NCI-H2107 treated with DMSO at 0.1 percent for 48 hours (cell line): ENCODE data around the gene FNBP1L.

Experiments
- DNase-seq: peaks from one replicate; lab custom pipeline; 2025; ENCODE audit not compliant: unreplicated experiment; lab: John Stamatoyannopoulos, UW

The FNBP1L gene

DNA sequence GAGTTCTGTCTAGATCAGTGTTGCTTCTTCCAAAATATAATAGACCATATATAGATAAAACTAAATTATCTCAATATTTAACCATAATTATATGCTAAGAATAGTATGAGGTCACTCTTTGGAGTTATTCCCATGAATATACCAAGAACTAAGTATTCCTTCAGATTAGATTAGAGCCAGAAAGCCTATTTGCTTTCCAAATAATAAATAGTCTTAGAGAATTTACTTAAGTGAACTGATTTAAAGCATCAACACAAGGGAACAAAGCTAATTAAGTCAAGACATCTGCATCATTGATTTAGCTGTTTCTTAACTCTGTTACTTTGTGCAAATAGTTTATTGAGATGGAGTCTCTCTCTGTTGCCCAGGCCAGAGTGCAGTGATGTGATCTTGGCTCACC lies 35.7 kb downstream of the FNBP1L start:
- no peak for DNase-seq

DNA sequence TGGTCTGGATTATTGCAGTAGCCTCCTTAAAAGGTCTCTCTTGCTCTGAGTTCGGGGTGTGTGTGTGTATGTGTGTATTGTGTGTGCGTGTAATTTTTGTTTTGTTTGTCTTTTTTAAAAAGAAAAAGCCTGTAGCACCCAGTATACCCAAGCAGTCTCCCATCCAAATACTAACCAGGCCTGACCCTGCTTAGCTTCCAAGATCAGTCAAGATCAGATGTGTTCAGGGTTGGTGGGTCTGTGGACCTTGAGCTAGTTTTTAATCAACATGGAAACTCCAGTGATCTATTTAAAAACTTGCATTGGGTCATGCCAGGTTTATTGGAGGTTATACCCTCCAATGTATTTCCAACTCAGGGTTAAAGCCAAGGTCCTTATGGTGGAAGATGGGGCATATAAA lies 40.3 kb downstream of the FNBP1L start:
- no peak for DNase-seq

DNA sequence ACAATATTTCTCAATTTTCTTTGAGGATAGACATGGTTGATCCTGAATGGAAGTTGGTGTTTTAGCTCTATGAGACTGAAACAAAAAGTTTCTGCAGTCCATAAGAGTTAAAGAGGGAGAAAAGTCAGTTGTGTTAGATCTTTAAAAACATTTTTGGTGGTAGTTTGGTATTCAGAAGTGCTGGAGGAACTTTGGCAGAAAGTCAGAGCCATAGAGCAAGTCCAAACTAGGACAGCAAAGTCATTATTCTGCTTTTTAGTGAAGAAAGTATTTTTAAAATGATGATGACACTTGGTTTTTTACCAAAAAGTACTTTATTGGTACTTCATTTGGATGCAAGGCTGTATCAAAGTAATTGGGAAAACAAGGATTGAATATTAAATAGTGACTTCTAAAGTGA lies 41.8 kb downstream of the FNBP1L start:
- no peak for DNase-seq

GRCh38 chr1:93490357-93490756 lies 42.4 kb downstream of the FNBP1L start:
- DNase-seq: no peak

DNA sequence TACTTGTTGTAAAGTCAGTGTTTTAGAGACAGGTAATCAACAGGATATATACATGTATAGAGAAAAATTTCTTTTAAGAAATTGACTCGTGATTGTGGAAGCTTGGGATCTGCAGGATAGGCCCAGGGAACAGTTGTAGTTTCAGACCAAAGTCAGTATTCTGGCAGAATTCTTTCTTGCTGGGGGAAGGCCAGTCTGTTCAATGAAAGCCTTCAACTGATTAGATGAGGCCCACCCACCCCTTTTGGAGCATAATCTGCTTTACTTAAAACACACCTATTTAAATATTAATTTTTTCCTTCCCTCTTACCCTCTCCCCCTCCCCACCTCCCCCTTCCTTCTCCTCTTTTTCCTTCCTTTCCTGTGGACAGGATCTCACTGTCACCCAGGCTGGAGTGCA lies 48.0 kb downstream of the FNBP1L start:
- no peak for DNase-seq

GRCh38 chr1:93496520-93496919 lies 48.6 kb downstream of the FNBP1L start:
- DNase-seq: no peak

DNA sequence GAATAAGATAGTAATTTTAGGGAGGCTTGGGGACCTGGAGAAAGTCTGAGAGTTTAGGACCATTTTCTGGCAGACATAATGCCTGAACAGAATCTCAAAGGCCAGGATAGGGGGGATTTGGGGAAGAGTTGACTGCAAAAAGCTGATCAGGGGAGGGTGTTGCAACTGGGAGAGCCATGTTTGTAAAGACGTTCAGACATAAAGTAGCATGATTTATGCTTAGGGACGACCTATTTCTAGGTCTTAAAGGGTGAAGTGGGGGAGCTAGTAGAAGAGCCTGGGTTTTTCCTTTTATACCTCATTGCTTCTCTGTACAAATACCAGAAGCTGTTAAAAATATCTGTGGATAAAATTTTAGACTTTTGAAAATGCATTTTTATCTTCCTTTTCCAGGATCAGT lies 51.2 kb downstream of the FNBP1L start:
- DNase-seq: no peak

GRCh38 chr1:93499533-93499932 lies 51.6 kb downstream of the FNBP1L start:
- DNase-seq: no peak

GRCh38 chr1:93500275-93500674 lies 52.4 kb downstream of the FNBP1L start:
- DNase-seq: no peak

DNA sequence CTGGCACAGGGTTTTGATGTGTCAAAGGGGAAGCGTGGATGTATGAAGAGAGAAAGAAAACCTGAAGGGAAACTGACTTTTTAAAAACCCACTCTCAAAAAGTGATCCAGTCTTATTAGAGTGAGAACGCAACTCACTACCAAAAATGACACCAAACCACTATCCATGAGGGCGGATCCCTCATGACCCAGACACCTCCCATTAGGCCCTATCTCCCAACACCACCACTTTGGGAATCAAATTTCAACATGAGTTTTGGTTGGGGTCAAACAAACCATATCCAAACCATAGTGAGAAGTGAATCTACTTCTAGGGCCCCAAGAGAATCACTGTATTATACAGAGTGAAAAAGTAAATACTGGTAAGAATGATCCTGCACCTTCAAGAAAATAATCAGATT lies 53.5 kb downstream of the FNBP1L start:
- DNase-seq: no peak

- DNase-seq: no peak
These were observed 54.0 kb downstream of the FNBP1L start for GRCh38 chr1:93501829-93502369.

DNA sequence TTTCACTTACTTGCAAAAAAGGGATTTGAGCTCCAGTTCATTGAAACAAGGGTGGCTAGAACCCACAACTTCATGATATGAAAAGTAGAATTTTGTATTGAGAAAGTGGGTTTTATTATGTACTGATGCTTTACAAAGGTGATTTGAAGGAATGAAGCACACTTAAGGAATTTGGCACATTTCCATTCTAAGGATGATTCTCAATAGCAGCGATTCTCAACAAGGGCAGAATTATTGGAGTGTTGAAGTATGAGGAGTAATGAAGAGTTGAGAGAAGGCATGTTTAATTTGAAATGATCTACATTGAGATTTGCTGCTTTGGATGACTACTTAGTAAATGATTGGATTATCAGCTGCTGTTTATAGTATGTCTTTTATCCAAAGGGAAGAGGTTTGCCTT lies 54.7 kb downstream of the FNBP1L start:
- DNase-seq: no peak

GRCh38 chr1:93503163-93503562 lies 55.2 kb downstream of the FNBP1L start:
- no peak for DNase-seq

GRCh38 chr1:93503816-93504215 lies 55.9 kb downstream of the FNBP1L start:
- no peak for DNase-seq

GRCh38 chr1:93504247-93505033 lies 56.5 kb downstream of the FNBP1L start:
- no peak for DNase-seq

DNA sequence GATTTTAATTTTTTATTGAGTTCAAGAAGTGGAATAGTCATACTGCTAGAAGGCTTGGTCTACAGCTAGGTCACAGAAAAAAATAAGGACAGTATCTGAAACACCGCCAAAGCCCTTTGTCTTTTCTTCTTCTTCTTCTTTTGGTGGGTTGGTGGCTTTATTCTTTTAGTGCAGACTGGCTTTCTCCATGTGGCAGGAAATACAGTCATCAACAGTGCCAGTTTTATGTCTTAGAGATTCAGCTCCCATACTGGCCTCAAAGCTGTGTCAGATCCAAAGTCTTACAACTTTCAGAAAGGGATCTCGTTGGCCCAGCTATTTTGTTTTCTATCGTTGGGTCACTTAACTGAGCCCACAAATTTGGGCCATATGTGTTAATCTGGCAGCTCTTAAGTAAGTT lies 58.2 kb downstream of the FNBP1L start:
- DNase-seq: no peak

GRCh38 chr1:93516164-93516563 lies 68.2 kb downstream of the FNBP1L start:
- no peak for DNase-seq

- no peak for DNase-seq
These were observed 70.6 kb downstream of the FNBP1L start for GRCh38 chr1:93518516-93518915.

- DNase-seq: no peak
These were observed 71.4 kb downstream of the FNBP1L start for GRCh38 chr1:93519199-93519829.

DNA sequence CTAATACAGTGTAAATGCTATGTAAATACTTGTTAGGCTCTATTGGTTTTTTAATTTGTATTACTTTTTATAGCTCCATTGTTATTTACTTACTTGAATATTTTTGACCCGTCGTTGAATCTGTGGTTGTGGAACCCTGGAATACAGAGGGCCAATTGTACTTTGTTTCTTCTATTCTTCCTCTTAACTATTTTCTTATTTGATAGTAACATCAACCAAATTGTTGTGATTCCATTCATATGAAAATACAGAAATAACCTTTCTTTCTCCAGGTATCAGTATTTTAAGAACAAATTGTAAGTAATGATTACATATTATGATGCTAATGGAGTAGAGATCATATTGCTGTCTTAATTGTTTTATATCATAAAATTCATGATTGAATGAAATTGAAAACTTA lies 73.7 kb downstream of the FNBP1L start:
- DNase-seq: no peak

DNA sequence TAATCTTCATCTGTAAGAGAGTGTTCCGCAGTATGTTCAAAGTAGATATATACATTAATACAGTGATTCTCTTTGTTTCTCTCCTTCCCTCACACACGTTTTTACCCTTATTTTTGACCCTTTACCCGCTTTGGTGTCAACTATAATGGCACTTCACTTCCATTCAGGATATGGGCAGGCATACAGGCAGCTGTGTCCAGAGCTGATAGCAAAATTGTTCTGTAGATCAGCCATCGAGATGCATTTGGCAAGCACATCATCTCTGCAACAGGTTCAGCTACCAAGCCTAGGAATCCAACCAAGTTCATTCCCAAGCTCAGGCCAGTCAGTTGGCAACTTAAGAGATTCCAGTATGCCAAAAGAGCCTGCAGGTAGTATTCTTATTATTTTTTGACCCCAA lies 74.8 kb downstream of the FNBP1L start:
- no peak for DNase-seq

DNA sequence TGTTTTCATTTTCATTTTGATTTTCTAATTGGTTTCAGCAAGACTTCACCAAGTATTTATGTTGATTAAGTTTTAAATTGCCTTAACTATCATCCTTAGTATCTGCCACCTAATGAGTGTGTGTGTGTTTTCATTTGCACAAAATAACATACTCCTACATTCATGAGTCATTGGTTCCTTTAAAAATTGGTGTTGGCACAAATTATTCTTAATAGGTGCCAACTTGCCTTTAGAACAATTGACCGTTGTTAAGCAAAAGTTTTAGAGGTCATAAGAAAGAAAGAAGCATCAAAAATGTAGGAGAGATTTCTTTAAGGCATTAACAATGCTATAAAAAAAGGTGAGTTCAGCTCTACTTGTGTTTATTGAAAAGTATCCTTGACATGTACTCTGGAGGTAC lies 77.5 kb downstream of the FNBP1L start:
- no peak for DNase-seq

- no peak for DNase-seq
These were observed 78.5 kb downstream of the FNBP1L start for GRCh38 chr1:93526431-93526830.
